ENCODE measurements around the gene SNX25. TPM values are rescaled to one million over a fixed set of nuclear protein-coding genes. Genes with fewer than 3 reads are reported as not detected.

The SNX25 gene
- total RNA-seq, 6 donors from 2014 or later = 62.9 to 178 (median 123) TPM

DNA sequence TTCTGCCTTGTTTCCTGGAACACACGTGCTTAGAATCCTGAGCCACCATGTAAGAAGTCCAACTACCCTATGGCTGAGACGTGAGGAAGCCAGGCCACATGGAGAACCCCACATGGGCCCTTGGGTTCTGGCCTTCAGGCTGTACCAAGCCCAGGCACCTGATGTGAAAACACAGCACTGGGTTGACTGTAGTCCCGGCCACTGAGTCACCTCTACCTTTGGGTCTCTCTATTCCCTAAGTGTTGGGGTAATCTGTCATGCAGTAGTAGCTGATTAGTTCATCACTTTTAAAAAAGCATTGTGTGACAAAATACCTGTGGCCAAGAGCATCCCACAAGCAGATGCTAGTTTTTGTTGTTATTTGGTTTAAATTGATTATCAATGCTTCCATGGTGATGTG lies 29.9 kb upstream of the SNX25 start:
- H3K4me1 ChIP-seq = peaks cover 0 to 6% (median 0%) of the 10 kb centered on the region in 4 donors
- TF ChIP-seq CTCF (IDR thresholded peaks at IDR 0.05) (no peak), POLR2AphosphoS5 (IDR thresholded peaks at IDR 0.05) (no peak), POLR2A (IDR thresholded peaks at IDR 0.05) (no peak), EP300 (IDR thresholded peaks at IDR 0.05) (no peak)
- no peak overlapping the region for H3K27ac ChIP-seq
- DNase-seq = no peak
- peaks cover 0 to 12% (median 4%) of the 10 kb centered on the region in 4 donors for H3K36me3 ChIP-seq
- WGBS, 2 donors = 80 to 89% methylated on average over 1 to 3 of the region's 3 CpGs
- ATAC-seq (ENCODE audit: low FRiP score in 2 of 2) = no peak
- no peaks in the 10 kb centered on the region for H3K9me3 ChIP-seq
- H3K27me3 ChIP-seq = no peaks in the 10 kb centered on the region
- no peak overlapping the region for H3K4me3 ChIP-seq

DNA sequence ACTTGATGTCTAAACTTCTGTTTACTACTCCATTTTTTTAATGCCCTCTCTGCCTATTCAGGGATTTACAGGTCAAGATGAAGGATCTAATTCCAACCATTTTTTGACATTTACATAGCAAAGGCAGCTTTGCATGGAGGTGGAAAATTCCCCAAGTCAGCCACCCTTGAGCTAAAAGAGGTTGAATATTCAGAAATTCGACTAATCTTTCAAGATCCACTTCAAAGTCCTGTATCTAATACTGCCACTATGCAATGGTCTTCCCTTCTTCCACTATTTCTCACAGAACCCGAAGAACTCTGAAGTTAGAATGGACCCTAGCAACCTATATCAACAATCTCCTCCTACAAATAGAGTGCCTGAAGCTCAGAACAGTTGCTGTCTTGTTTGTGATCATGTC lies 27.2 kb upstream of the SNX25 start:
- ATAC-seq (ENCODE audit: low FRiP score in 2 of 2) = no peak
- peak overlapping the region in 3 of 4 donors; percentile 4 to 53 (median 13) for H3K27ac ChIP-seq
- peaks cover 0 to 6% (median 0%) of the 10 kb centered on the region in 4 donors for H3K4me1 ChIP-seq
- H3K36me3 ChIP-seq = no peaks in the 10 kb centered on the region
- DNase-seq = no peak
- H3K4me3 ChIP-seq = no peak overlapping the region
- WGBS, 2 donors = 66 to 70% methylated on average over 2 of the region's 2 CpGs
- no peaks in the 10 kb centered on the region for H3K27me3 ChIP-seq
- no peaks in the 10 kb centered on the region for H3K9me3 ChIP-seq
- TF ChIP-seq POLR2A (IDR thresholded peaks at IDR 0.05) = no peak
- TF ChIP-seq POLR2AphosphoS5 (IDR thresholded peaks at IDR 0.05) = no peak
- TF ChIP-seq CTCF (IDR thresholded peaks at IDR 0.05) = no peak
- no peak for TF ChIP-seq EP300 (IDR thresholded peaks at IDR 0.05)

DNA sequence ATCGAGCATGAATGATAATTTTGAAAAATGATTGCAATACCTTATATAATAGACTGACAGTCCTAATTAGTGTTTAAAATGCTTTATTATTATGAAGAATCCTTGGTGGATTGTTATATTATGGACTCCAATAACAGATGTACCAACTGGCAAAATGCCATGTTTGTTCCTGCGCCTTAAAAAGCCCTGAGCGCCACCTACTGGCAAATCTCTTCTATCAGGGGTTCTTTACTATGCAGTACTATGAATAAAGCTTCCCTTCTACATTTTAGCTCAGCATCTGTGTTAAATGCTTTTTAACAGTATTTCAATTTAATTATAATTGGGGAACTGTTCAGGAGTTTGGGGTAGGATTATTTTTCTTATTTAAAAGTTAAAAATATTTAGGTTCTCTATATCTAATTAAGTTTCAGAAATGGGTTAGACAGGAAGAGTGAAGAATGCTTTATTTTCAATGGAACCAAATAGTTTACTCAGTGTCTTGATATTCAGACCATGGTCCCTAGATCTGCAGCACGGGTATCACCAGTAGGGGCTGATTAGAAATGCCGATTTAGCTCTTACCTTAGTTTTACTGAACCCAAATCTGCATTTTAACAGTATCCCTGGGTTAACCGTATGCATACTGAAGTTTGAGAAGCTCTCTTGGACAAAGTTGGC lies 25.6 kb upstream of the SNX25 start:
- Histone ChIP-seq H3K27ac (peak overlapping the region in 1 of 4 donors; percentile 4), H3K36me3 (peaks cover 0 to 14% (median 8%) of the 10 kb centered on the region in 4 donors), H3K4me1 (peaks cover 0 to 6% (median 0%) of the 10 kb centered on the region in 4 donors), H3K4me3 (no peak overlapping the region), H3K9me3 (no peaks in the 10 kb centered on the region), H3K27me3 (no peaks in the 10 kb centered on the region)
- TF ChIP-seq CTCF (IDR thresholded peaks at IDR 0.05) (peak; percentile 41 to 82 (median 67)), POLR2AphosphoS5 (IDR thresholded peaks at IDR 0.05) (no peak), EP300 (IDR thresholded peaks at IDR 0.05) (no peak), POLR2A (IDR thresholded peaks at IDR 0.05) (no peak)
- 46% methylated on average over 6 of the region's 6 CpGs for WGBS, 2 donors
- ATAC-seq (ENCODE audit: low FRiP score in 2 of 2) = peak; percentile 69 to 82
- DNase-seq = peak in 1 of 2 donors; percentile 83

- H3K4me1 ChIP-seq = peaks cover 0 to 6% (median 0%) of the 10 kb centered on the region in 4 donors
- WGBS, 2 donors = 61 to 70% methylated on average over 3 of the region's 3 CpGs
- peaks cover 3 to 34% (median 11%) of the 10 kb centered on the region in 4 donors for H3K36me3 ChIP-seq
- no peak for DNase-seq
- H3K27ac ChIP-seq = no peak overlapping the region
- TF ChIP-seq CTCF (IDR thresholded peaks at IDR 0.05) (no peak), EP300 (IDR thresholded peaks at IDR 0.05) (no peak), POLR2A (IDR thresholded peaks at IDR 0.05) (no peak), POLR2AphosphoS5 (IDR thresholded peaks at IDR 0.05) (no peak)
- no peaks in the 10 kb centered on the region for H3K9me3 ChIP-seq
- H3K27me3 ChIP-seq = no peaks in the 10 kb centered on the region
- no peak for ATAC-seq (ENCODE audit: low FRiP score in 2 of 2)
- H3K4me3 ChIP-seq = no peak overlapping the region
These were observed 22.6 kb upstream of the SNX25 start for GRCh38 chr4:185186769-185187168.
